Left lung (tissue), 10 donors: ENCODE results near the gene HUNK. TPM values are rescaled to one million over a fixed set of nuclear protein-coding genes. Genes with fewer than 3 reads are reported as not detected.

ENCODE experiments used
- ATAC-seq: fragments of 200-7000 bp; cut with Tn5 transposase; one replicate; pipeline ENCODE4 v1.9.1; 2020; ENCODE audit warnings: moderate library complexity
- DNase-seq, 4 donors: peaks; one replicate each; pipeline ENCODE4 v3.0.0-alpha.2; 2013 to 2020
- H3K27ac ChIP-seq, 2 donors: fragments of 200-600 bp; sonication (generic) in 1 of 2; one replicate each; pipeline versions ENCODE4 v1.5.0 to v1.8.0; 2020 to 2021
- H3K27me3 ChIP-seq, 2 donors: fragments of 200-600 bp; sonication (generic) in 1 of 2; one replicate each; pipeline versions ENCODE4 v1.5.0 to v1.8.0; 2020 to 2021
- H3K36me3 ChIP-seq, 2 donors: fragments of 200-600 bp; sonication (generic) in 1 of 2; one replicate each; pipeline versions ENCODE4 v1.5.0 to v1.8.0; 2020 to 2021
- H3K4me1 ChIP-seq, 2 donors: fragments of 200-600 bp; one replicate each; pipeline ENCODE4 v1.8.0; 2021
- H3K4me3 ChIP-seq, 2 donors: fragments of 200-600 bp; sonication (generic) in 1 of 2; one replicate each; pipeline versions ENCODE4 v1.5.0 to v1.8.0; 2020 to 2021; ENCODE audit warnings: mild to moderate bottlenecking in 1 of 2
- H3K9me3 ChIP-seq, 2 donors: fragments of 200-600 bp; sonication (generic) in 1 of 2; one replicate each; pipeline versions ENCODE4 v1.5.0 to v1.8.0; 2020 to 2021
- intact Hi-C, 2 donors: fragments of 100-400 bp; cut with DNase I; formaldehyde crosslinking; loops; one replicate each; pipeline versions ENCODE4 v1.11.2 to v1.14.2; 2022
- polyA plus RNA-seq, 6 donors: library from polyadenylated mRNA; unstranded; fragments of 120-200 nt; gene quantifications; one replicate each; pipeline ENCODE4 v1.2.1, GENCODE V29; 2013; ENCODE audit not compliant: insufficient read length in 6 of 6
- total RNA-seq, 2 donors: library from RNA; stranded (reverse); fragmentation: NEBNext Ultra II Directional; extraction: Animal tissue kit (Norgen Biotek cat#: 25700); gene quantifications; one replicate each; pipeline ENCODE4 v1.2.1, GENCODE V29; 2021
- TF ChIP-seq, protein P1 (sequence below), 2 donors: fragments of 200-600 bp; sonication (generic) in 1 of 2; IDR thresholded peaks; one replicate each; pipeline versions ENCODE4 v1.5.0 to v1.8.0; 2021; ENCODE audit warnings: antibody characterized with exemption in 2 of 2
- donor health status: DM: no; HTN: yes; CAD: no.
- donor health status: DM: no; HTN: no; CAD: no.

HUNK gene
- total and polyA plus RNA-seq, 8 donors = 2.9 to 7.4 (median 6.0) TPM

- H3K4me1 ChIP-seq = no peaks in the 10 kb centered on the region
- H3K9me3 ChIP-seq = no peaks in the 10 kb centered on the region
- no peak overlapping the region for H3K27ac ChIP-seq
- TF ChIP-seq, protein P1, sequence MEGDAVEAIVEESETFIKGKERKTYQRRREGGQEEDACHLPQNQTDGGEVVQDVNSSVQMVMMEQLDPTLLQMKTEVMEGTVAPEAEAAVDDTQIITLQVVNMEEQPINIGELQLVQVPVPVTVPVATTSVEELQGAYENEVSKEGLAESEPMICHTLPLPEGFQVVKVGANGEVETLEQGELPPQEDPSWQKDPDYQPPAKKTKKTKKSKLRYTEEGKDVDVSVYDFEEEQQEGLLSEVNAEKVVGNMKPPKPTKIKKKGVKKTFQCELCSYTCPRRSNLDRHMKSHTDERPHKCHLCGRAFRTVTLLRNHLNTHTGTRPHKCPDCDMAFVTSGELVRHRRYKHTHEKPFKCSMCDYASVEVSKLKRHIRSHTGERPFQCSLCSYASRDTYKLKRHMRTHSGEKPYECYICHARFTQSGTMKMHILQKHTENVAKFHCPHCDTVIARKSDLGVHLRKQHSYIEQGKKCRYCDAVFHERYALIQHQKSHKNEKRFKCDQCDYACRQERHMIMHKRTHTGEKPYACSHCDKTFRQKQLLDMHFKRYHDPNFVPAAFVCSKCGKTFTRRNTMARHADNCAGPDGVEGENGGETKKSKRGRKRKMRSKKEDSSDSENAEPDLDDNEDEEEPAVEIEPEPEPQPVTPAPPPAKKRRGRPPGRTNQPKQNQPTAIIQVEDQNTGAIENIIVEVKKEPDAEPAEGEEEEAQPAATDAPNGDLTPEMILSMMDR (IDR thresholded peaks at IDR 0.05) = no peak
- intact Hi-C loops = no loop called here
- no peaks in the 10 kb centered on the region for H3K36me3 ChIP-seq
- H3K27me3 ChIP-seq = peaks cover 0 to 27% of the 10 kb centered on the region in 2 donors
- no peak overlapping the region for H3K4me3 ChIP-seq
- ATAC-seq (no peak), DNase-seq (no peak)
Observed at GRCh38 chr21:31912501-31912900, 39.7 kb downstream of the HUNK start.

GRCh38 chr21:31913182-31913608, 40.4 kb downstream of the HUNK start:
- no peak for ATAC-seq
- Histone ChIP-seq H3K9me3 (no peaks in the 10 kb centered on the region), H3K4me1 (no peaks in the 10 kb centered on the region), H3K27me3 (peaks cover 0 to 22% of the 10 kb centered on the region in 2 donors), H3K27ac (no peak overlapping the region), H3K4me3 (no peak overlapping the region), H3K36me3 (no peaks in the 10 kb centered on the region)
- intact Hi-C loops = no loop called here
- TF ChIP-seq, protein P1 (IDR thresholded peaks at IDR 0.05) = no peak
- DNase-seq = no peak

DNA sequence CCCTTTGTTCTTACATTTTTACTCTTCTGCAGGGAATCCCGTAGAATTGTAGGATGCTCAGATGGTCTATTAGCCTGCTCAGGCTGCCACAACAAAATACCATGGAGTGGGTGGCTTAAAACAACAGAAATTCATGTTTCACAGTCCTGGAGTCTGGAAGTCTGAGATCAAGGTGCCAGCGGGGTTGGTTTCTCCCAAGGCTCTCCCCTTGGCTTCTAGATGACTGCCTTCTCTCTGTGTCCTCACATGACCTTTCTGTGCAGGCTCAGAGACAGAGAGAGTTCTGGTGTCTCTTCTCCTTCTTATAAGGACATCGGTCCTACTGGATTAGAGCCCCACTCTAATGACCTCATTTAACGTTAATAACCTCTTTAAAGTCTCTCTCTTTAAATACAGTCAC, 41.7 kb downstream of the HUNK start:
- no peak for ATAC-seq
- intact Hi-C loops = no loop called here
- peaks cover 0 to 9% of the 10 kb centered on the region in 2 donors for H3K27me3 ChIP-seq
- no peak for DNase-seq
- H3K9me3 ChIP-seq = no peaks in the 10 kb centered on the region
- no peaks in the 10 kb centered on the region for H3K4me1 ChIP-seq
- H3K4me3 ChIP-seq = no peak overlapping the region
- TF ChIP-seq, protein P1 (IDR thresholded peaks at IDR 0.05) = no peak
- no peaks in the 10 kb centered on the region for H3K36me3 ChIP-seq
- no peak overlapping the region for H3K27ac ChIP-seq

- TF ChIP-seq, protein P1 (IDR thresholded peaks at IDR 0.05) = no peak
- Histone ChIP-seq H3K4me1 (no peaks in the 10 kb centered on the region), H3K36me3 (no peaks in the 10 kb centered on the region), H3K9me3 (peaks cover 0 to 2% of the 10 kb centered on the region in 2 donors), H3K27ac (no peak overlapping the region), H3K4me3 (no peak overlapping the region), H3K27me3 (no peaks in the 10 kb centered on the region)
- no peak for DNase-seq
- ATAC-seq = no peak
- intact Hi-C loops = no loop called here
Observed at GRCh38 chr21:31915566-31915965, 42.7 kb downstream of the HUNK start.

- H3K36me3 ChIP-seq = no peaks in the 10 kb centered on the region
- H3K9me3 ChIP-seq = peaks cover 0 to 2% of the 10 kb centered on the region in 2 donors
- TF ChIP-seq, protein P1 (IDR thresholded peaks at IDR 0.05) = no peak
- no peak overlapping the region for H3K27ac ChIP-seq
- DNase-seq = no peak
- no peaks in the 10 kb centered on the region for H3K27me3 ChIP-seq
- intact Hi-C loops = no loop called here
- H3K4me3 ChIP-seq = no peak overlapping the region
- ATAC-seq = no peak
- no peaks in the 10 kb centered on the region for H3K4me1 ChIP-seq
Observed at GRCh38 chr21:31917108-31917507, 44.3 kb downstream of the HUNK start.
